ENCODE data around the gene TXNL4A.
A peak's percentile ranks its signal among the peaks of the same experiment; 100 is the strongest.
"Not testable (repeated sequence)": the region's sequence is repeated elsewhere in the genome, so short reads cannot be mapped to it uniquely, and the experiment has no call there.

TXNL4A gene

DNA sequence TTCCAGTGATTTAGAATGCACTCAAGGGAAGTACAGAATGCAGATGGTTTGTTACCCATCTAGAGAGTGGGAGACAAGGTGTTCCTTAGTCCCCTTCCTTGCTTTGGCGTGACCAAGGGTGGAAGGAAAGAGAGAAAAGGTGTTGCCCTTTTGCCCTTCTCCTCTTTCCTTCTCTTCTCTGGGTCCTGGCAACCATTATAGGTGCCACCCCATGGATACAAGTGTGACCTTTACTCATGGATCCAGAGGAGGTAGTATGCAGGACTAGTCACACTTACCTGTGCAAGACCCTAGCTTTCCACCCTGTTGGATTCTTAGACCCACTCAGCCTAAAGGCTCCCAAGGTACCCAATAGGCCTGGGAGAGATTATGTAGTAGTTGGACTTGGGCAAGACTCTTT, 34.2 kb upstream of the TXNL4A start:
- H3K4me3 ChIP-seq (ENCODE audit: low read depth in 1 of 2, low read length in 2 of 2): peak overlapping the region; percentile 1 to 12
- no peak overlapping the region for H3K27ac ChIP-seq (ENCODE audit: low read depth, low read length)
- H3K36me3 ChIP-seq (ENCODE audit: insufficient read depth, low read length): no peaks in the 10 kb centered on the region
- H3K9ac ChIP-seq (ENCODE audit: low read length): no peak overlapping the region
- no peaks in the 10 kb centered on the region for H3K4me1 ChIP-seq (ENCODE audit: insufficient read depth, low read length)
- H3K9me3 ChIP-seq (ENCODE audit: low read length): peaks cover 51% of the 10 kb centered on the region
- no peaks in the 10 kb centered on the region for H3K27me3 ChIP-seq (ENCODE audit: control insufficient read depth in 1 of 2, insufficient read depth in 2 of 2, low read length in 2 of 2)

DNA sequence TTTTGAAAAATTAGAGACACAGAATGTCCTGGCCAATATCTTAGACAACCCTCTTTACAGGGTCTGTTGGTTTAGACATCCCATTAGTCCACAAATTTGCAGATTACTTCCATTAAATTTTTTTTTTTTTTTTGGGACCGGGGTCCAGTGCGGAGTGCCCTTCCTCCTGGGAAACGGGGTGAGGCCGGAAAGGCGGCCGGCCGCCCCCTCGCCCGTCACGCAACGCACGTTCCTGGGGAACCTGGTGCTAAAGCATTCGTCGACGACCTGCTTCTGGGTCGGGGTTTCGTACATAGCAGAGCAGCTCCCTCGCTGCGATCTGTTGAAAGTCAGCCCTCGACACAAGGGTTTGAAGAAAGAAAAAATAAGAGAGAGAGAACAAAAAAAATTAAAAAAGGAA, 24.4 kb upstream of the TXNL4A start:
- no peaks in the 10 kb centered on the region for H3K9me3 ChIP-seq (ENCODE audit: low read length)
- peaks cover 17% of the 10 kb centered on the region for H3K4me1 ChIP-seq (ENCODE audit: insufficient read depth, low read length)

DNA sequence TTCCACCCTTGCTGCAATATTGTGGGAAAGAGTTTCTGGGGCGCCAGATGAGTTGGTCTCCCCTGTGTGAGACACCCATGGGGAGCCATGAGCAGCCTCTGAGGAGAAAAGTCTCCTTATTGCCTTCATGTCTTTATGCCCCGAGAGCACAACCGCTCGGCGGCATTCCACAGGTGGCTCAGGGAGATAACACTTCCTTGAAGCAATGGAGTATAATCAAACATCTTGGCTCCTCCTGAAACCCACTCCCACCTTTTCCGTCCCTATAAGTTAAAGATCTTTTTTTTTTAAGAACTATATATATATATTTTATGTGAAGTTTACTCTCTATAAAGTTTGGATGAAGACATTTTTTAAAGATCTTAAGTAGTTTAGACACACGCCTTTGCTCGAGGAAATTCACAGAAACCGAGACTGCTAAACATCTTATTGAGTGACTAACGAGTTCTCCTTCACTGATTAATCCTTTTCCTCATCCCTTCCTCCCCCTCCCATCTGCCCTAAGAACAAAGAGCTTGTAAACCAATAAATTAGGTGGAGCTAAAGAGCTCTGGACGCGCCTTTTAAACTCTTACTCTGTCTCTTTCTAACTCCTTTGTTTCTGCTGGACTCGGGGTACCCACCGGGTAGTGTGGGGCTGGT, 23.3 kb upstream of the TXNL4A start:
- H3K27ac ChIP-seq (ENCODE audit: low read depth, low read length); H3K36me3 ChIP-seq (ENCODE audit: insufficient read depth, low read length); H3K9me3 ChIP-seq (ENCODE audit: low read length); H3K27me3 ChIP-seq (ENCODE audit: control insufficient read depth in 1 of 2, insufficient read depth in 2 of 2, low read length in 2 of 2); H3K4me3 ChIP-seq (ENCODE audit: low read depth in 1 of 2, low read length in 2 of 2); H3K9ac ChIP-seq (ENCODE audit: low read length): not testable (repeated sequence)
- H3K4me1 ChIP-seq (ENCODE audit: insufficient read depth, low read length): peaks cover 17% of the 10 kb centered on the region

More for the DNA sequence above, 24.4 kb upstream of the TXNL4A start:
- Histone ChIP-seq H3K27ac (ENCODE audit: low read depth, low read length) (no peak overlapping the region), H3K4me3 (ENCODE audit: low read depth in 1 of 2, low read length in 2 of 2) (no peak overlapping the region), H3K9ac (ENCODE audit: low read length) (no peak overlapping the region), H3K27me3 (ENCODE audit: control insufficient read depth in 1 of 2, insufficient read depth in 2 of 2, low read length in 2 of 2) (no peaks in the 10 kb centered on the region), H3K36me3 (ENCODE audit: insufficient read depth, low read length) (no peaks in the 10 kb centered on the region)

DNA sequence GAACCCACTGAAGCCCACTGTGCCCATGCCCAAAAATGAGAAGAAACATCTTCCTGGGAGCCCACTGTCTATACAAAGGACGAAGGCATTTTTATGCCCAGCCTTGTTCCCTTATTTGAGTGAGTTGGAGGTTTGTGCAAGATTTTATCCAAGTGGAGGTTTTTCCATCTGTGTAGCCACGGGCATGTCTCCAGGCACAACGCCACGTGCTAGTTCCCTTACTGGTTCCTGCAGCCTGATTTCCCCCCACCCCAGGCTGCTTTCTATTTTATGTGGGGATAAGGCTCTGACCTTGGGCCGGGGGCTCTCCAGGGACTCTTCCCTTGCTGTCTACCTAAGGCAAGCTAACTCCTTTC, 22.2 kb upstream of the TXNL4A start:
- H3K9ac ChIP-seq (ENCODE audit: low read length): no peak overlapping the region
- H3K27me3 ChIP-seq (ENCODE audit: control insufficient read depth in 1 of 2, insufficient read depth in 2 of 2, low read length in 2 of 2): no peaks in the 10 kb centered on the region
- H3K27ac ChIP-seq (ENCODE audit: low read depth, low read length): peak overlapping the region; percentile 88
- peaks cover 17% of the 10 kb centered on the region for H3K4me1 ChIP-seq (ENCODE audit: insufficient read depth, low read length)
- peak overlapping the region in 1 of 2 donors; percentile 16 for H3K4me3 ChIP-seq (ENCODE audit: low read depth in 1 of 2, low read length in 2 of 2)
- no peaks in the 10 kb centered on the region for H3K36me3 ChIP-seq (ENCODE audit: insufficient read depth, low read length)
- no peaks in the 10 kb centered on the region for H3K9me3 ChIP-seq (ENCODE audit: low read length)

DNA sequence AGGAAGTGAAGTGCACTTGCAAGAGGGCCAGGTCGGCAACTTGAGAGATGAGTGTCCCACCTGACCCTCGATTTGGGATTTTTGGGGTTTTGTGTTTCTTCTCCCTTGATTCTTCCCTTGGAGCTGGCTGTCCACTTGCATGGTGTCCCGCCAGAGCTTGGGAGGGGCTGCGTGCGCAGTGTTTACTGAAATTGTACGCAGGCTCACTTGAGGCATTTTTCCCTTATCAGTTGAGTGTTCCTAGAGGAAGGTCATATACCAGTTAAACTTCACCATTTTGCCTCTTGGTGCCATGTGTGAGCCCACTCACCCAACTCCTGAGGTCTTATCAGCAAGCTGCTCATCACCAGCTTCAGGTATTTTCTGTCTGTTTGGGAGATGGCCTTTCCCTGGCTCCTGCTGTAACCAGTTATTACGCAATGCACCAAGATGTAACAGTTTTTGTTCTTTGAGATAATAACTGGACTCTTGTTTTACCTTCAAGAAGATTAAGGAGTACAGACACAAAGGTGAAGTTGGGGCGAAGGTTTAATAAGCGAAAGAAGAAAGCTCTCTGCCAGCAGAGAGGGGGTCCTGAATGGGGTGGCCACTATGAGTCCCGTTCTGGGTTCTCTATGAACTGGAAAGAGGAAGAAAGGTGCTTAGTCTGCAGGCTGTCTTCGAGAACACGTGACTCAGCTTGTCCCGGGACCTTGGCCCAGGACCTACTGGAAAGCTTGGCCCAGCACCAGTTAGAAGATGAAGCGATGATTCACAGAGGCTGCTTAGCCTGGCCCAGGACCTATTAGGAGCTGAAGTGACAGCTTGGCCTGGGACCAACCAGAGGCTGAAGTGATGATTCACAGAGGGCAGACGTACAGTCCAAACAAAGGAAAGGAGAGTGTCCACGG, 21.5 kb upstream of the TXNL4A start:
- Histone ChIP-seq H3K4me3 (ENCODE audit: low read depth in 1 of 2, low read length in 2 of 2) (peak overlapping the region in 1 of 2 donors; percentile 41), H3K9me3 (ENCODE audit: low read length) (no peaks in the 10 kb centered on the region), H3K36me3 (ENCODE audit: insufficient read depth, low read length) (no peaks in the 10 kb centered on the region), H3K27ac (ENCODE audit: low read depth, low read length) (peak overlapping the region; percentile 88), H3K9ac (ENCODE audit: low read length) (no peak overlapping the region), H3K4me1 (ENCODE audit: insufficient read depth, low read length) (peaks cover 17% of the 10 kb centered on the region), H3K27me3 (ENCODE audit: control insufficient read depth in 1 of 2, insufficient read depth in 2 of 2, low read length in 2 of 2) (no peaks in the 10 kb centered on the region)

DNA sequence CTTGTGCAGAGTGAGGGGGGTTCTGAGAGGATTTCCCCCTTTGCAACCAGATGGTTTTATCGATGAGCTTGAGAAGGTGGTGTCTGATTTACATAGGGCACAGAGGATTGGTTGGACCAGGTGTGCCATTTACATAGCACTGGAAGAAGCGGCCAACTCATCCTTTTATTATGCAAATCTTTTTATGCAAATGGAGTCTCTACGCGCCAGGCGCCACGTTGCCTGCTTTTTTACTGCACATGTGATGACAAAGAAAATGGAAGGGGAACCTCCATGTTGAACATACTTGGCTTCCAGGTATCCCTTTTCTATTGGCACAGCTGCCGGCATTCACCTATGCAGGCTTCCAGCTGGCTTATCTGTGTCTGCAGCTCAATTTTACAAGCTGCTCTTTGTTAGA, 18.4 kb upstream of the TXNL4A start:
- Histone ChIP-seq H3K36me3 (ENCODE audit: insufficient read depth, low read length) (no peaks in the 10 kb centered on the region), H3K27me3 (ENCODE audit: control insufficient read depth in 1 of 2, insufficient read depth in 2 of 2, low read length in 2 of 2) (no peaks in the 10 kb centered on the region), H3K4me1 (ENCODE audit: insufficient read depth, low read length) (peaks cover 17% of the 10 kb centered on the region), H3K9me3 (ENCODE audit: low read length) (no peaks in the 10 kb centered on the region), H3K27ac (ENCODE audit: low read depth, low read length) (no peak overlapping the region), H3K4me3 (ENCODE audit: low read depth in 1 of 2, low read length in 2 of 2) (no peak overlapping the region), H3K9ac (ENCODE audit: low read length) (no peak overlapping the region)

DNA sequence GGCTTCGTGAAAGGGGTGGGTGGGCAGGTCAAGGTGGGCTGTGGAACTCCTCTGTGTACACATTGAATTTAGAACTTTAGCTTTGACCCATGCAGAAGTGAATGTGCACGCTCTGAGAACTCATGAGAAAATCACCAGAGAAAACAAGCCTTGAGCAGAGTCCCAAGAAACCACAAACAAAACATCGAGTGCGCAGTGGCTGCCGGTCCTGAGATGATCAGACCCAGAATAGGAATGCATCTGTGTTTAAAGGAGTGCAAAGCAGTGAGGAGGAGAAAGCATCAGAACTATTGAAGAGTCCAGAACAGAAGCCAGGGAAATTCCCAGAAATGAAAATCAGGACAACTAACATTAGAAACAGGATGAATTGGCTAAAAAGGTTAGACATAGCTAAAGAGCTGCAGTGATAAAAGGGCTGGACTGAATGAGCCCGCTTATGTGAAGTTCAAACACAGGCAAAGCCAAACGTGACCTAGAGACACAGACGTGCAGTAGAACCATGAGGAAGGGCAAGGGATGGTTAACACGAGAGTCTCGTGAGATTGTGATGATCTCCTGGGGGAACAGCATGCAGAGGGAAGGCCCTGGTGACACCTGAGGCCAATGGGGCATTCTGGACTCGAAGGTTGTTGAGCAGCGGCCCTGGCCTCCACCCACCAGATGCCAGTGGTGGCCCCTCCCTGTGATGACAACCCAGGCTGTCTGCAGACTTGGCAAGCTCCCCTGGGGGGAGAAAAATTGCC, 16.4 kb upstream of the TXNL4A start:
- H3K9me3 ChIP-seq (ENCODE audit: low read length): no peaks in the 10 kb centered on the region
- H3K27me3 ChIP-seq (ENCODE audit: control insufficient read depth in 1 of 2, insufficient read depth in 2 of 2, low read length in 2 of 2): no peaks in the 10 kb centered on the region
- no peak overlapping the region for H3K4me3 ChIP-seq (ENCODE audit: low read depth in 1 of 2, low read length in 2 of 2)
- H3K27ac ChIP-seq (ENCODE audit: low read depth, low read length): no peak overlapping the region
- H3K4me1 ChIP-seq (ENCODE audit: insufficient read depth, low read length): peaks cover 5% of the 10 kb centered on the region
- H3K9ac ChIP-seq (ENCODE audit: low read length): no peak overlapping the region
- no peaks in the 10 kb centered on the region for H3K36me3 ChIP-seq (ENCODE audit: insufficient read depth, low read length)

DNA sequence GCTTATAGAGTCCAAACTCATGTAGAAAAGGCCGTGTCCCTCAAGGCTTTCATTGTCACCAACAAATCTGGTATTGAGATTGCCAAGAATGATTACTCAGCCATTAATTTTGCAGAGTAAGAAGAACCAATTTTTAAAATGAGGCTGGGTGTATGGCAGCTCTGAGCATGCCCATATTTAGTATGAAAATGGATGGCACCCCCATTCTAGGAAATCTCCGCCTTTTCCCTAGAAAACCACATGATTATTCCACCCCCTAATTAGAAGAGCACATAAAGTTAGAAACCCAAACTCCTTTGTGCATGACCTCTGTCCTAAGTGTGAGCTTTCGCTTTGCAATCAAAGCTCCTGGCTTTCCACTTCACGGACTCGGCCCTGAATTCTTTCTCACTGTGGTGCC, 14.1 kb upstream of the TXNL4A start:
- H3K27ac ChIP-seq (ENCODE audit: low read depth, low read length): no peak overlapping the region
- H3K9me3 ChIP-seq (ENCODE audit: low read length): no peaks in the 10 kb centered on the region
- no peaks in the 10 kb centered on the region for H3K27me3 ChIP-seq (ENCODE audit: control insufficient read depth in 1 of 2, insufficient read depth in 2 of 2, low read length in 2 of 2)
- no peaks in the 10 kb centered on the region for H3K4me1 ChIP-seq (ENCODE audit: insufficient read depth, low read length)
- H3K9ac ChIP-seq (ENCODE audit: low read length): no peak overlapping the region
- H3K4me3 ChIP-seq (ENCODE audit: low read depth in 1 of 2, low read length in 2 of 2): no peak overlapping the region
- H3K36me3 ChIP-seq (ENCODE audit: insufficient read depth, low read length): no peaks in the 10 kb centered on the region

DNA sequence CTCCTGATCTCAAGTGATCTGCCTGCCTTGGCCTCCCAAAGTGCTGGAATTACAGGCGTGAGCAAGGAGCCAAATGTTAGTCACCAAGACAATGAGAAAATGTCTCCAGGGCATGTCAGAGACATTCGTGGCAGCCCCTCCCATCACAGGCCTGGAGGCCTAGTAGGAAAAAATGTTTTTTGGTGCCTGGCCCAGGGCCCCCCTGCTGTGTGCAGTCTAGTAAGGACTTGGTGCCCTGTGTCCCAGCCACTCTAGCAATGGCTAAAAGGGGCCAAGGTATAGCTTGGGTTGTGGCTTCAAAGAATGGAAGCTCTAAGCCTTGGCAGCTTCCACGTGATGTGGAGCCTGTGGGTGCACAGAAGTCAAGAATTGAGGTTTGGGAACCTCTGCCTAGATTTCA, 12.5 kb upstream of the TXNL4A start:
- Histone ChIP-seq H3K27ac (ENCODE audit: low read depth, low read length) (no peak overlapping the region), H3K4me1 (ENCODE audit: insufficient read depth, low read length) (no peaks in the 10 kb centered on the region), H3K27me3 (ENCODE audit: control insufficient read depth in 1 of 2, insufficient read depth in 2 of 2, low read length in 2 of 2) (no peaks in the 10 kb centered on the region), H3K9ac (ENCODE audit: low read length) (no peak overlapping the region), H3K9me3 (ENCODE audit: low read length) (no peaks in the 10 kb centered on the region), H3K36me3 (ENCODE audit: insufficient read depth, low read length) (no peaks in the 10 kb centered on the region), H3K4me3 (ENCODE audit: low read depth in 1 of 2, low read length in 2 of 2) (no peak overlapping the region)

DNA sequence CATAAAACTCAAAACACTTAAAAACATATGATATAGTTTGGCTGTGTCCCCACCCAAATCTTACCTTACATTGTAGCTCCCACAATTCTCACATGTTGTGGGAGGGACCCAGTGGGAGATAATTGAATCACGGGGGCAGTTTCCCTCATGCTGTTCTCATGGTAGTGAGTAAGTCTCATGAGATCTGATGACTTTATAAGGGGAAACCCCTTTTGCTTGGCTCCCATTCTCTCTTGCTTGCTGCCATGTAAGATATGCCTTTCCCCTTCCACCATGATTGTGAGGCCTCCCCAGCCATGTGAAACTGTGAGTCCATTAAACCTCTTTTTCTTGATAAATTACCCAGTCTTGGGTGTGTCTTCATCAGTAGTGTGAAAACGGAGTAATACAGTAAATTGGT, 11.3 kb upstream of the TXNL4A start:
- H3K9me3 ChIP-seq (ENCODE audit: low read length); H3K4me3 ChIP-seq (ENCODE audit: low read depth in 1 of 2, low read length in 2 of 2); H3K27me3 ChIP-seq (ENCODE audit: control insufficient read depth in 1 of 2, insufficient read depth in 2 of 2, low read length in 2 of 2); H3K27ac ChIP-seq (ENCODE audit: low read depth, low read length); H3K4me1 ChIP-seq (ENCODE audit: insufficient read depth, low read length); H3K9ac ChIP-seq (ENCODE audit: low read length); H3K36me3 ChIP-seq (ENCODE audit: insufficient read depth, low read length): not testable (repeated sequence)

DNA sequence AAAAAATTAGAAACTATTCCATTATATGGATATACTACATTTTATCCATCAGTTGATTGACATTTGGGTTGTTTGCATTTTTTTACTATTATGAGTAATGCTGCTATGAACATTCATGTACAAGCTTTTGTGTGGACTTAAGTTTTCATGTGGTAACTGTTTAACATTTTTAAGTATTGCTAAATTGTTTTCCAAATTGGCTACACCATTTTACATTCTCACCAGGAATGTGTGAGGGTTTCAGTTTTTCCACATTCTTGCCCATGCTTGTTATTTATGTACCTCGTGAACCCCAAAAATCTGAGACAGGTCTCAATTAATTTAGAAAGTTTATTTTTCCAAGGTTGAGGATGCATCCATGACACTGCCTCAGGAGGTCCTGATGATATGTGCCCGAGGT, 3.1 kb upstream of the TXNL4A start:
- no peaks in the 10 kb centered on the region for H3K9me3 ChIP-seq (ENCODE audit: low read length)
- H3K4me1 ChIP-seq (ENCODE audit: insufficient read depth, low read length): peaks cover 16% of the 10 kb centered on the region
- H3K36me3 ChIP-seq (ENCODE audit: insufficient read depth, low read length): no peaks in the 10 kb centered on the region
- no peak overlapping the region for H3K4me3 ChIP-seq (ENCODE audit: low read depth in 1 of 2, low read length in 2 of 2)
- no peak overlapping the region for H3K9ac ChIP-seq (ENCODE audit: low read length)
- H3K27me3 ChIP-seq (ENCODE audit: control insufficient read depth in 1 of 2, insufficient read depth in 2 of 2, low read length in 2 of 2): no peaks in the 10 kb centered on the region
- H3K27ac ChIP-seq (ENCODE audit: low read depth, low read length): no peak overlapping the region
